Measurements from ENCODE around the gene TCOF1.

DNA sequence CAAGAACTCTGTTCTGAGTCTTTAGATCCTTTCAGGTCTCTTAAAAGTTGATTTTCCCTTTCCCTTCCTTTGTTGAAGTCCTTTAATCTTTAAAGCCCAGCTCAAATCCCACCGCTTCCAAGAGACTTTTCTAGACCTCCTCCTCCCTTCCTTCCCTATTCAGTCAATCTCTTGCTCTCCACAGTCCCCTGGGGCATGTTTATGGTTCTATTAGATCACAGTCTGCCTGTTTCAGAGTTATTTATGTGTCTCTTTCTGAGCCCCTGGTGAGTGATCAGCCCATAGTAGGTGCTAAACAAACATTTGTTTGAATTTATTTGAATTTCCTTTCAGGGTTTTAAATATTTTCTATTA, 47.6 kb upstream of the TCOF1 start:
- TF ChIP-seq, protein P1, sequence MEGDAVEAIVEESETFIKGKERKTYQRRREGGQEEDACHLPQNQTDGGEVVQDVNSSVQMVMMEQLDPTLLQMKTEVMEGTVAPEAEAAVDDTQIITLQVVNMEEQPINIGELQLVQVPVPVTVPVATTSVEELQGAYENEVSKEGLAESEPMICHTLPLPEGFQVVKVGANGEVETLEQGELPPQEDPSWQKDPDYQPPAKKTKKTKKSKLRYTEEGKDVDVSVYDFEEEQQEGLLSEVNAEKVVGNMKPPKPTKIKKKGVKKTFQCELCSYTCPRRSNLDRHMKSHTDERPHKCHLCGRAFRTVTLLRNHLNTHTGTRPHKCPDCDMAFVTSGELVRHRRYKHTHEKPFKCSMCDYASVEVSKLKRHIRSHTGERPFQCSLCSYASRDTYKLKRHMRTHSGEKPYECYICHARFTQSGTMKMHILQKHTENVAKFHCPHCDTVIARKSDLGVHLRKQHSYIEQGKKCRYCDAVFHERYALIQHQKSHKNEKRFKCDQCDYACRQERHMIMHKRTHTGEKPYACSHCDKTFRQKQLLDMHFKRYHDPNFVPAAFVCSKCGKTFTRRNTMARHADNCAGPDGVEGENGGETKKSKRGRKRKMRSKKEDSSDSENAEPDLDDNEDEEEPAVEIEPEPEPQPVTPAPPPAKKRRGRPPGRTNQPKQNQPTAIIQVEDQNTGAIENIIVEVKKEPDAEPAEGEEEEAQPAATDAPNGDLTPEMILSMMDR (IDR thresholded peaks at IDR 0.05): no peak
- no peak for TF ChIP-seq POLR2A (IDR thresholded peaks at IDR 0.05)
